ENCODE measurements around the gene C19orf44.

- TF ChIP-seq MXI1 (IDR thresholded peaks at IDR 0.05; ENCODE audit: borderline replicate concordance, low read depth, low read length) (no peak), POLR2A (IDR thresholded peaks at IDR 0.05; ENCODE audit: low read depth, low read length) (no peak), CTCF (conservative IDR thresholded peaks at IDR 0.05; ENCODE audit: low read depth, low read length) (no peak), MAFK (IDR thresholded peaks at IDR 0.05; ENCODE audit: low read depth, low read length) (no peak), CEBPB (IDR thresholded peaks at IDR 0.05; ENCODE audit: low read depth, low read length) (no peak), FOS (IDR thresholded peaks at IDR 0.05; ENCODE audit: low read depth, low read length) (no peak), RFX5 (IDR thresholded peaks at IDR 0.05; ENCODE audit: low read depth, low read length) (no peak), NFE2L2 (IDR thresholded peaks at IDR 0.05; ENCODE audit: low read depth, low read length) (no peak), SMC3 (IDR thresholded peaks at IDR 0.05; ENCODE audit: low read depth, low read length) (no peak), USF2 (IDR thresholded peaks at IDR 0.05; ENCODE audit: low read depth, low read length) (no peak), RAD21 (IDR thresholded peaks at IDR 0.05; ENCODE audit: low read length) (no peak), RCOR1 (IDR thresholded peaks at IDR 0.05; ENCODE audit: insufficient replicate concordance, low read length) (no peak), CHD1 (IDR thresholded peaks at IDR 0.05; ENCODE audit: low read depth, low read length) (no peak), BHLHE40 (IDR thresholded peaks at IDR 0.05; ENCODE audit: low read depth, low read length) (no peak)
These were observed 44.8 kb downstream of the C19orf44 start for GRCh38 chr19:16540948-16541347.

Measured in IMR-90 (cell line).